Neural cell (in vitro differentiated cells): ENCODE measurements around the gene MAD1L1.

Source experiments
- EZH2 ChIP-seq: fragments of 200-600, 300-800 bp; shearing (Covaris generic), sonication (generic); IDR thresholded peaks from 2 replicates; pipeline ENCODE4 v1.6.1; 2014; ENCODE audit warnings: antibody characterized with exemption, low read length, borderline replicate concordance, mild to moderate bottlenecking; ENCODE audit not compliant: insufficient read depth, poor library complexity, severe bottlenecking
- POLR2AphosphoS5 ChIP-seq: IDR thresholded peaks from 2 replicates; pipeline ENCODE4 v1.6.1; 2012
- SMC3 ChIP-seq: fragments of 450-650 bp; conservative IDR thresholded peaks from 2 replicates; pipeline ENCODE4 v1.6.1; 2014; ENCODE audit warnings: antibody characterized with exemption, mild to moderate bottlenecking, moderate library complexity; ENCODE audit not compliant: poor library complexity
- TAF1 ChIP-seq: IDR thresholded peaks from 2 replicates; pipeline ENCODE4 v1.6.1; 2012; ENCODE audit warnings: low read depth
- TF ChIP-seq, protein P1 (sequence below): fragments of 450-650 bp; IDR thresholded peaks from 2 replicates; pipeline ENCODE4 v1.5.1; 2014; ENCODE audit warnings: antibody characterized with exemption, mild to moderate bottlenecking, moderate library complexity; ENCODE audit not compliant: poor library complexity, severe bottlenecking
- TF ChIP-seq, protein P2 (sequence below): IDR thresholded peaks from 2 replicates; pipeline ENCODE4 v1.6.1; 2012; ENCODE audit warnings: borderline replicate concordance

DNA sequence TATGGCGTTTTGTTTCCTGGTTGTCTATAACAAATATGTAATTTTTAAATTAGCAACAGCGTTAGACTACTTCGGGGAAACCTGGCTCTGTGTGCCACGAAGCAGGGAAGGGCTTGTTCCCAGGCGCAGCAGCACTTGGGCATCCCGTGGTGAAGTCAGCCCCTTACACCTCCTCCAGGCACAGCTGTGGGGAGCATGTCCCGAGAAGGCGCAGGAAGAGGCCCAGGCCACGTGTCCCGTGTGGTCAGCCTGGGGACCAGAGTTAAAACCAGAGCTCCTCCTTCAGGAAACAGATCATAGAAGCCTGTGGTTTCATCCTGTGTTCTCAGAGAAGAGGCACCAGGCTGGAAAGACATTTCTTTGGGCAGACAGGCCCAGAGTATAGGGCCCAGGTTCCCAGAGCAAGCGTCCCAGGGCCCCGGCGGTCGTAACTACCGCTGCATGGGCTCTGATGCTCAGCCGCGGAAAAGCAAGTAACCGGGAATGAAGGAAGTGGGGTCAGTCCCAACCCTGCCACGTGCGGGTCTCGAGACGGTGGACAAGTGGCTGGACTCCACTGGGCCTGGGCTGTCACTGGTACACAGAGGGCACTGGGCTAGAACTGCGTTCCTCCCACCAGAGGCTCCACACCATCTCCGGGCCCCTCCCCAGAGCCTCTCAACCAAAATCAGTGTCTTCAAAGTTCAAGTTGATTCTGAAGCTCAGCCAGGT lies 16.4 kb upstream of the MAD1L1 start:
- TF ChIP-seq, protein P1, sequence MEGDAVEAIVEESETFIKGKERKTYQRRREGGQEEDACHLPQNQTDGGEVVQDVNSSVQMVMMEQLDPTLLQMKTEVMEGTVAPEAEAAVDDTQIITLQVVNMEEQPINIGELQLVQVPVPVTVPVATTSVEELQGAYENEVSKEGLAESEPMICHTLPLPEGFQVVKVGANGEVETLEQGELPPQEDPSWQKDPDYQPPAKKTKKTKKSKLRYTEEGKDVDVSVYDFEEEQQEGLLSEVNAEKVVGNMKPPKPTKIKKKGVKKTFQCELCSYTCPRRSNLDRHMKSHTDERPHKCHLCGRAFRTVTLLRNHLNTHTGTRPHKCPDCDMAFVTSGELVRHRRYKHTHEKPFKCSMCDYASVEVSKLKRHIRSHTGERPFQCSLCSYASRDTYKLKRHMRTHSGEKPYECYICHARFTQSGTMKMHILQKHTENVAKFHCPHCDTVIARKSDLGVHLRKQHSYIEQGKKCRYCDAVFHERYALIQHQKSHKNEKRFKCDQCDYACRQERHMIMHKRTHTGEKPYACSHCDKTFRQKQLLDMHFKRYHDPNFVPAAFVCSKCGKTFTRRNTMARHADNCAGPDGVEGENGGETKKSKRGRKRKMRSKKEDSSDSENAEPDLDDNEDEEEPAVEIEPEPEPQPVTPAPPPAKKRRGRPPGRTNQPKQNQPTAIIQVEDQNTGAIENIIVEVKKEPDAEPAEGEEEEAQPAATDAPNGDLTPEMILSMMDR = no peak
- TF ChIP-seq POLR2AphosphoS5 = no peak
- TF ChIP-seq, protein P2, sequence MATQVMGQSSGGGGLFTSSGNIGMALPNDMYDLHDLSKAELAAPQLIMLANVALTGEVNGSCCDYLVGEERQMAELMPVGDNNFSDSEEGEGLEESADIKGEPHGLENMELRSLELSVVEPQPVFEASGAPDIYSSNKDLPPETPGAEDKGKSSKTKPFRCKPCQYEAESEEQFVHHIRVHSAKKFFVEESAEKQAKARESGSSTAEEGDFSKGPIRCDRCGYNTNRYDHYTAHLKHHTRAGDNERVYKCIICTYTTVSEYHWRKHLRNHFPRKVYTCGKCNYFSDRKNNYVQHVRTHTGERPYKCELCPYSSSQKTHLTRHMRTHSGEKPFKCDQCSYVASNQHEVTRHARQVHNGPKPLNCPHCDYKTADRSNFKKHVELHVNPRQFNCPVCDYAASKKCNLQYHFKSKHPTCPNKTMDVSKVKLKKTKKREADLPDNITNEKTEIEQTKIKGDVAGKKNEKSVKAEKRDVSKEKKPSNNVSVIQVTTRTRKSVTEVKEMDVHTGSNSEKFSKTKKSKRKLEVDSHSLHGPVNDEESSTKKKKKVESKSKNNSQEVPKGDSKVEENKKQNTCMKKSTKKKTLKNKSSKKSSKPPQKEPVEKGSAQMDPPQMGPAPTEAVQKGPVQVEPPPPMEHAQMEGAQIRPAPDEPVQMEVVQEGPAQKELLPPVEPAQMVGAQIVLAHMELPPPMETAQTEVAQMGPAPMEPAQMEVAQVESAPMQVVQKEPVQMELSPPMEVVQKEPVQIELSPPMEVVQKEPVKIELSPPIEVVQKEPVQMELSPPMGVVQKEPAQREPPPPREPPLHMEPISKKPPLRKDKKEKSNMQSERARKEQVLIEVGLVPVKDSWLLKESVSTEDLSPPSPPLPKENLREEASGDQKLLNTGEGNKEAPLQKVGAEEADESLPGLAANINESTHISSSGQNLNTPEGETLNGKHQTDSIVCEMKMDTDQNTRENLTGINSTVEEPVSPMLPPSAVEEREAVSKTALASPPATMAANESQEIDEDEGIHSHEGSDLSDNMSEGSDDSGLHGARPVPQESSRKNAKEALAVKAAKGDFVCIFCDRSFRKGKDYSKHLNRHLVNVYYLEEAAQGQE = no peak
- TF ChIP-seq EZH2 = no peak
- no peak for TF ChIP-seq TAF1
- TF ChIP-seq SMC3 = no peak
